Measurements from ENCODE around the gene IKZF1.

Gene IKZF1

DNA sequence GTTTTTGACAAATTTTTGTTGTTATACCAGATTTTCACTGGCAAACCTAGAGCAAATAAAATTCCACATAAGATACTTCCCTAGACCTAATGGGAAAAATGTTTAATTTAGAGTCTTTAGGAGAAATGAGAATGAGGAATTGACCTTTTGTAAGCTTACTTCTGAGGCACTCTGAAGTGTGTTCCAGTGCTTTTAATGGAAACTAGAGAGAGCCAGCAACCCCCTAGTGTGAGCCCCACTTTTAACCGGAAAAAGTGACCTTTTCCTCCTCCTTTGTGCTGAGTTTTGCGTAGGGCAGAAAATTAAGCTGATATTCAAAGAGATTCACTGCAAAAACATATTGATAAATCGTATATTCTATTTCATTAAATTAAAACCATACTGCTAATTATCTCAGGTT is 5.2 kb downstream of the IKZF1 start:
- DNase-seq = no peak

GRCh38 chr7:50310361-50310760 is 5.8 kb downstream of the IKZF1 start:
- no peak for DNase-seq

DNA sequence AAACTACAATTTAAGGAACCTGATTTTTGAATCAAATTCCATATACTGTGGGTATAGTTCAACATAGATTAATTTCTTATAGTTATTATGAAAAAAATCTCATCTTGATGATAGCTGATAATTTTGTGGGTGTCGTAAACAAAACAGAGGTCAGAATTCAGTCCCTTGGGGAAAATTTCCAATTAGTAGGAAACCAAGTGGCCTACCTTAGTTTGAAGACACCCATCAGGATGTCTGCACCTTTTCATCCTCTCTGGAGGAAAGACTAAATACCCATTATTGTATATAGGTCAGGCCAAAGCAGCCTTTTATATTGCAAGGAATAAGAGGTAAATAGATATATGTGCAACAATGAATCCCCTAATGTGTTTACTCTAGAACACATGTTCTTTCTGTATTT is 6.4 kb downstream of the IKZF1 start:
- no peak for DNase-seq

DNA sequence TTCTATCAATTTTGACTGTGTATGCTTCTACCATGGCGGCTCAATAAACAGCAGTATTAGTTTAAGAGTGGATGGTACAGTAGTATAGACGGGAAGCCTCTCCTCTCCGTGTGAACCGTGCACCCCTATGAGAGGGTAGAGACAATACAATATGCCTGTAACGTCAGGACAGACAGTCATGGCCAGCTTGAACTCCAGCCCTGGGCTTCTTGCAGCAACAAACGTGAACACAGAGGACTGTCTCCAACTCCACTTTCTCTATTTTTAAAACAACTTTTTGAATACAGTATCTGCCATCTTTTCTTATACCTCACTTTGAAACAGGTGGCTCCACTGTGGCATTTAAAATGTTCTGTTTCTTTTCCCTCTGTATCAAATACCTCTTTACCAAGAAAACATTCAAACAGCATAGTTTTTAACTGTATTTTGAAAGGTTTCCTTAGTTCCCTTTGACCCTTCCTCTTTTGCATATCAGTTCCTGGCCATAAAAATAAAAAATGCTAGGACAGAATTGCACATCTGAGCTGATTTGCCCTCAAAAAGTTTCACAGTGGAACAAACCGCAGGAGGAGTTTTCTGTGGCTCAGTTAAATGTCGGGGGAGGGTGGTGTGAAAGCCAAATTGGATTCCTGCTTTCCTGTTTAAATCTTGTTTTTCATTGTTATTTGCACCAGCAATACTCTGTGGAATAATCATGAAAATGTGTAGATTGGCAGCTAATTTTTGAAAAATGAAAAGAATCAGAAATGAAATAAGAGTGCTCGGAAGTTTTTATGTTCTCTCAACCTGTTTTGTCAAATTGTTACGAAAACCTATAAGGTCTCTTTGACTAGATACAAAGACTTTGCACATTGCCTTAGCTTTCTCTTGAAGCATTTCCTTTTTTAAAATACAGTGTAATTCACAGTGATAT is 8.0 kb downstream of the IKZF1 start:
- DNase-seq = no peak

- no peak for DNase-seq
These were observed 10.5 kb downstream of the IKZF1 start for GRCh38 chr7:50314836-50315592.

DNA sequence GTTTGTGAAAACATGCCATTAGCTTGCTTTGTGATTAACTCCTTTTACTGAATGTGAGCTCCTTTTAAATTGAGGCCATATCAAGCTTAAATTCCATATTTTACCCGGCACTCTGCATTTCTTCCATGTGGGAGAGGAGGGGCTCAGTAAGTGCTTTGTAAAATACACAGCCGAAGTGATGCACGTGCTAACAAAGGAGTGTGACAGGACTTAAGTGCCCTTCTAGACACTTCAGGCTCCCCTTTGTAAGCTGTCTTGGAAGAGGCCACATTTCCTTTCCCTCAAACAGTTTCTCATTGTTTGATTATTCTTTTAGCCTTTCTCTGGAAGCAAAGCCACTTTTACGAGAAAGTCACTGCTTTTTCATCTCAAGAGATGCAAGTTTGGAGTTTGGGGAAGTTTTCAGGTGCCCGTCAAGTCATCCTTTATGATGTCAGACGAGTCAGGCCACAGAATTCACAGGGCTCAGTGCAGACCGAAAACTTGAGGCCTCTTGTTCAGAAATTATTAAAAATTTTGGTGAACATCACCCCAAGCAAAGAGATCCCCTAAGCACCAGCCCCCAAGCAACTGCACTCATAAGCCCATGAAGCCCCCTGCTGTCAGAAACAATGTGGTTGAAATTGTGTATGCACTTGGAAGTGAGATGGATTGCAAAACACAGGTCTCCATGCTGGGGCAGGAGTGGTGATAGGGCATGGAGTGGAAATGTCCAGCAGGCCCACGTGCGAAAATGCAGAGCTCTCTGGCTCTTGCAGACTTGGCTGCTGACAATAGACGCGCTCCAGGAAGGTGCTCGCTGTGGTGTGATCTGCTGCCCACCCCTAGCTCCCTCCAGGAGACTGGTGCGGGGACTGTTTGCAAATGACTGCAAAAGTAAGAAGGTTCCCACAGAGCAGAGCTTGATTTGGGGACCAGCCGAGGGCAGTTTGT is 11.5 kb downstream of the IKZF1 start:
- DNase-seq = no peak

DNA sequence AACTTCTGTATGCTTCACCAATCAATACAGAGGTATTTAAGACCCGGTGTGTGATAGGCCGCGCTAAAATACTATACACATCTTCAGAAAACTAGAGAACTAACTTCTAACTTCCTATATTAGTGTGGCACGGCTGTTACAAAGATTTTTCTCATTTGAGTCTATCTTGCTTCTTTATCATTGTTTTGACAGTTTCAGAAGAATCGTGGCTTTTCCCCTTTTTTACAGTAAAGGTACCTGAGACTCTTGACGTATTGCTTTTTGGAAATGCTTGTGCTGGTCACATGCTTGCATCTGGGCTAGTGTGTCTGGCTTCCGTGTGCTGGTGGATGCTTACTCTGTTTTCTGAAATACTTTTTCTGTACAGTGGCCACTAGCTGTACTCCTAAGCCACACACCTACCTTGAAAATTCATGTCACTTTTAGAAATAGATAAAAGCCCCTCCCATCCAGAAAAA is 12.7 kb downstream of the IKZF1 start:
- no peak for DNase-seq

DNA sequence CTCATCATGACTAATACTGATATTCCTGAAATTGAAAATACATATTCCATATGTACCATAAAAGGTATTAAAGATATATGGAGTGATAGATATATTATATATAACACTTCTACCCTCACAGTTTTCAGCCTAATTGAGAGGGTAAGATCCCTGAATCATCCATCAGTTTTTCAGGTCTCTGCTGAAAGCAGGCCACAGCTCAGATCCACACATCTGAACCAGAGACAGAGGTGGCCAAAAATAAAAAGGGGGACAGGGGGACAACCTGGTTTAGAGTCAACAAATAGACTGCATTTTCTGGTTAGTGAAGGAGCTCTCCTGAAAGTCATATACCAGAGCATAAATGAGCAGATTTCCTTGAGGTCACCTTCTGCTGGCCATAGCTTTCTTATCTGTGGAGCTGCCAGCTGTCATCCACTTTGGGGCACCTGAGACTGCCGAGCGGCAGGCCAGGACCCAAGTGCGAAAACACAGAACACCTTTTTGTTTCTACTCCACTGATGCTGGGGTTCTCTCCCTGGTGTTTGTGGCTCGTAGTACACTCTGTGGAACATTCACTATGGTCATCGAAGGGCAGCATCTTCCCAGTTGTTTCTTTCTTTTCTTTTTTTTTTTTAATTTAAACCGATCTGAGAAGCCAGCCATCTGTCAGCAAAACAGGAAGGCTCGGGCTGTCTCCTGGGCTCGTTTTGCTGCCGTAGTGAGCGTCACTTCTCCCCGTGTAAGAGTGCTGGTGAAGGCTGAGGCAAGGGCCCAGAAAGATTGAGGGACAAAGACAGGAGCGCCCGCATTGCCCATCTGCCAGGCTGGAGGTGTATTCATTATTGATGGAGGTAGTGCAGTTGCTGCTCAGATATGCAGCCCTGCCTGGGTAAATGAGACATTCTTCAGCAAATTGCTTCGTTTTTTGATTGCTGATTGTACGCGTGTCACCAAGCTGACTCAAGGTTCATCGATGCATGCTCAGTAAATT is 13.5 kb downstream of the IKZF1 start:
- no peak for DNase-seq

DNA sequence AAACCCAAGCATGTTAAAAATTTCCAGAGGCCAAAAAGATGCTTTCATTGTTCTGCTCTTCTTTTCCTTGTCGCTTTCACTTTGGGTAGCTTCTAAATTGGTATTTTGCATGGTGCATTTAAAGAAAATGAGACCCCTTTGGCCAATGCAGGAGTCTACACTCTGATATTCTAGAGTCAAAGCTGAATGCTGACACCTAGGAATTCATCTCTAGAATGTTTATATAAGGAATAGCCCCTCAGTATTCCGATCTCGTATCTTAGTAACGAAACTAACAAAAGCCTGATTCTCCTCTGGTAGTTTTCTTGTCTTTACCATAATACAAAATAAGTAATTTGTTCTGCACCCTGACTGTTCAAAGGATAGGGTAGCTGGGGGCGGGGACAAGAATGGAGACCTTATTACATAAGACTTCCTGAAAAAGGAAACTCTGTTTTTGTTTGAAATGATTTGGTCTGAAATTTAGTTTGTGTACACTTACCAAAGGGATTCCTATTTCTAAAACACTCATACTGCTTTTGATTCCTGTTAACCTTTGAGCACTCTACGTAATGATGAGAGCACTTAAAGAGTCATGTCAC is 17.1 kb downstream of the IKZF1 start:
- no peak for DNase-seq

- no peak for DNase-seq
These were observed 19.6 kb downstream of the IKZF1 start for GRCh38 chr7:50324113-50324512.

DNA sequence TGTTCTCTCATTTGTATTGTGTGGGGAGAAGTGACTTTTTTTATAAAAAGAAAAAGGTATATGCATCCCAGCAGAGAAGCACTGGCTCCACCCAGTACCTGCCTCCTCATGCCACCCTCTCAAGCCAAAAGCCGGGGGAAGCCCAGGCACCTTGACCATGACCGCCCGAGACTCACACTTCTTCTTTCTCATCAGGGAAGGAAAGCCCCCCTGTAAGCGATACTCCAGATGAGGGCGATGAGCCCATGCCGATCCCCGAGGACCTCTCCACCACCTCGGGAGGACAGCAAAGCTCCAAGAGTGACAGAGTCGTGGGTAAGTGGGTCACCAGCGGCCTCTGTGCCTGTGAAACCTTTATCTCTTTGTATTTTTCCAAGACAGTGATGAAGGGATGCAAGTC is 22.9 kb downstream of the IKZF1 start:
- DNase-seq = no peak

GRCh38 chr7:50329775-50330174 is 25.3 kb downstream of the IKZF1 start:
- no peak for DNase-seq

DNA sequence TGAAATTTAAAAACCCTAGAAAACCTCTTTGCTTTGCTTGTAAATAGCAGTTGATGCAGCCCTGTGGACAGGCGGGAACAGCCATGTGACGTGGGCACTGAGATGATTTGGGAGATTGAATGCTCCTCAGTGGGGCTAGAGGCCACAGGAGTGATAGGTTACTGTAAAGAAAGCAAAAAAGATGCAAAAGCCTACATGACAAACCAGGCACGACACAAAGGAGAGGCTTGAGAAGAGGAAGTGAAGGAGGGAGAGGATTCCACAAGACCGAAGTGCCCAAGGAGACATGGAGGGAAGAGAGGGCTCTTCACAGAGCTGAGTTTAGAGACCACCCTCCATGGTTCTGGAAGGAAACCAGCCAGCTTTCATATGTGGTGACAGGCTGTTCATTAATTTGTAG is 25.7 kb downstream of the IKZF1 start:
- no peak for DNase-seq

DNA sequence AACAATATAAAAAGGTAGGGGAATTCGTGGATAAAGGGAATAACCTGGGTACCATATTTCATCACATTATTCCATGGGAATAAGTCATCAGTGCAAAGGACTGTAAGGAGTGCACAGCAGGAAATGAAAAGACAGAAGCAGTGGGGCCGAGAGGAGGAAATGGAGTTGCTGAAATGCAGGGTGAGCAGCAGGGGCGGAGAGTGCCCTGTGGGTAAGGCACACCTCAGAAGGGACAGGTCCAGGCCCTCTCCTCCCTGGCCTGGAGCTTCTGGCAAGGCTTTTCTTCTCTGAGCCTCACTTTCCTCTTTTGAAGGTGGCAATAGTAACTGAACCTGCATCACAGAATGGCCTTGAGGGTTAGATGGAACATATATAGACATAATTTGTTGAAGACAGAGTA is 26.2 kb downstream of the IKZF1 start:
- DNase-seq = no peak

DNA sequence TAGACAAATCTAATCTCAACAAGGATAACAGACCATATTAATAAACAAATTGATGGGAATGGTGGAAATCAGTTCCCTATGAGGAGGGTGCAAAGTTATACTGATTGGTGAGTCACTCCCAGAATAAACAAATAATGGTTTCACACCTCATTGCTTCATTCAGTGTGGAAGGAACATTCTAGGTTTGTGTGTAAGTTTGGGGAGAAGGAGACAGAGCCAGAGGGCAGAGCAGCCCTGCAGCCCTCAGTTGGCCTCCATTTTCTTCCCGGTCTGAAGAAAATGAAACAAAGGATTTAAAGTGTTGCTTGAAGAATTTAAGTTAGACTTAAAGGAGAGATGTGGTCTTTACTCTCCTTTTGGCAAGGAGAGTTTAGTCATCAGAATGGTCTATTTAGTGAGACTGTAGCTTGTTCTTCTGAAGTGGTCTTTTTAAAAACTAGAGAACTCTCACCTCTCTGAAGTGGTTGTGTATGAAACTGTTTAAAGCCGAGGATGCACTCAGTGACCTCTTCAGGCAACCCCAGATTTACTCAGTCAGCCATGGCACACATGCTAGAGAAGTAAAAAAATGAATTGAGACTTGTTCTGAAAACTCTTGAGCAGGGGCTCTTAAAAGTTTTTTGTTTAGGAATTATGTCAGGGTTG is 27.2 kb downstream of the IKZF1 start:
- DNase-seq = no peak

- no peak for DNase-seq
These were observed 28.0 kb downstream of the IKZF1 start for GRCh38 chr7:50332241-50333165.

- no peak for DNase-seq
These were observed 28.7 kb downstream of the IKZF1 start for GRCh38 chr7:50333221-50333651.

DNA sequence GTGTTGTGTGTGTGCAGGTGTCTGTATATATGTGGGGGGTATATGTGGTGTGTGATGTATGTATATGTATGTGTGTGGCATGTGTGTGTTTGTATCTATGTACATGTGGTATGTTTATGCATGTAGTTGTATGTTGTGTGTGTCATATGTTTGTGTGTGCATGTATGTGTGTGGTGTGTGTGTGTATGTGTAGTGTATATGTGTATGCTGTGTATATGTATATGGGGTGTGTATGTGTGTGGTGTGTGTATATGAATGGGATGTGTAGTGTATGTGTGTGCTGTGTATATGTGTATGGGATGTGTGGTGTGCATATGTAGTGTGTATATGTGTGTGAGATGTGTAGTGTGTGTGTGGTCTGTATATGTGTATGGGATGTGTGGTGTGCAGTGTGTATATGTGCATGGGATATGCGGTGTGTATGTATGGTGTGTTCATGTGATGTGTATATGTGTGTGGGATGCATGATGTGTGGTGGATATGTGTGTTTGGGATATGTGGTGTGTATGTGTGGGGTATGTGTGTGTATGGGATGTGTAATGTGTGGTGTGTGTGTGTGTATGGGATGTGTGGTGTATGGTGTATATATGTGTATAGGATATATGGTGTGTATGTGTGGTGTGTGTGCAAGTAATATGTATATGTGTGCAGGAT is 30.0 kb downstream of the IKZF1 start:
- no peak for DNase-seq
